Mesenchymal stem cell (in vitro differentiated cells and primary cell): Measurements from ENCODE around the gene ZNF654.

Experiments used
- DNase-seq: peaks from one replicate; pipeline ENCODE4 v3.0.0-alpha.2; 2013
- H2AFZ ChIP-seq: one replicate; pipeline ENCODE4 v1.6.1; 2013; ENCODE audit warnings: low read depth, mild to moderate bottlenecking, control low read depth, inconsistent platforms, low read length, moderate library complexity
- H2AK5ac ChIP-seq: 2 replicates; pipeline ENCODE4 v1.6.1; 2013; ENCODE audit warnings: low read length, moderate library complexity, mild to moderate bottlenecking, inconsistent platforms; ENCODE audit not compliant: severe bottlenecking
- H2BK120ac ChIP-seq: one replicate; pipeline ENCODE4 v1.6.1; 2013; ENCODE audit warnings: low read depth, mild to moderate bottlenecking, inconsistent platforms, low read length, moderate library complexity
- H2BK12ac ChIP-seq, 2 experiments: one replicate each; pipeline ENCODE4 v1.6.1; 2013; ENCODE audit warnings: inconsistent platforms in 2 of 2, low read length in 2 of 2, mild to moderate bottlenecking in 2 of 2, moderate library complexity in 2 of 2, control low read depth in 1 of 2
- H2BK15ac ChIP-seq: one replicate; pipeline ENCODE4 v1.6.1; 2013; ENCODE audit warnings: mild to moderate bottlenecking, low read depth, inconsistent platforms; ENCODE audit not compliant: poor library complexity, severe bottlenecking
- H2BK5ac ChIP-seq: 2 replicates; pipeline ENCODE4 v1.6.1; 2013; ENCODE audit warnings: low read depth, mild to moderate bottlenecking, low read length, control low read depth, inconsistent platforms; ENCODE audit not compliant: poor library complexity, severe bottlenecking
- H3K14ac ChIP-seq, 2 experiments: one replicate each; pipeline ENCODE4 v1.6.1; 2013; ENCODE audit warnings: inconsistent platforms in 2 of 2, low read length in 2 of 2, control low read depth in 1 of 2, mild to moderate bottlenecking in 1 of 2, moderate library complexity in 1 of 2
- H3K18ac ChIP-seq, 2 experiments: one replicate each; pipeline ENCODE4 v1.6.1; 2013; ENCODE audit warnings: inconsistent platforms in 2 of 2, low read length in 2 of 2, control low read depth in 1 of 2, low read depth in 1 of 2, mild to moderate bottlenecking in 1 of 2
- H3K23ac ChIP-seq, 2 experiments: one replicate each; pipeline ENCODE4 v1.6.1; 2013; ENCODE audit warnings: inconsistent platforms in 2 of 2, low read length in 2 of 2, mild to moderate bottlenecking in 2 of 2, moderate library complexity in 2 of 2, control low read depth in 1 of 2
- H3K27ac ChIP-seq: 2 replicates; pipeline ENCODE4 v1.5.1; 2013; ENCODE audit warnings: mild to moderate bottlenecking, moderate library complexity, low read length, control low read depth, inconsistent platforms; ENCODE audit not compliant: poor library complexity, severe bottlenecking
- H3K27me3 ChIP-seq, 2 experiments: 2 replicates each; pipeline versions ENCODE4 v1.6.1 to v1.7.0; 2013; ENCODE audit warnings: low read length in 2 of 2, mild to moderate bottlenecking in 2 of 2, moderate library complexity in 2 of 2, control low read depth in 1 of 2, inconsistent platforms in 1 of 2; ENCODE audit not compliant: control insufficient read depth in 1 of 2, insufficient read depth in 1 of 2
- H3K36me3 ChIP-seq, 2 experiments: 2 replicates each; pipeline versions ENCODE4 v1.6.1 to v1.7.0; 2013; ENCODE audit warnings: low read length in 2 of 2, control low read depth in 1 of 2, inconsistent platforms in 1 of 2, low read depth in 1 of 2, mild to moderate bottlenecking in 1 of 2; ENCODE audit not compliant: insufficient read depth in 2 of 2, control insufficient read depth in 1 of 2
- H3K4ac ChIP-seq, 2 experiments: one replicate each; pipeline ENCODE4 v1.6.1; 2013; ENCODE audit warnings: inconsistent platforms in 2 of 2, low read length in 2 of 2, mild to moderate bottlenecking in 2 of 2, moderate library complexity in 2 of 2, control low read depth in 1 of 2, low read depth in 1 of 2
- H3K4me1 ChIP-seq: 2 replicates; pipeline ENCODE4 v1.6.1; 2013; ENCODE audit warnings: low read depth, low read length, control low read depth; ENCODE audit not compliant: control insufficient read depth, insufficient read depth
- H3K4me2 ChIP-seq: 2 replicates; pipeline ENCODE4 v1.6.1; 2013; ENCODE audit warnings: low read length, mild to moderate bottlenecking, inconsistent platforms; ENCODE audit not compliant: poor library complexity, severe bottlenecking
- H3K4me3 ChIP-seq, 2 experiments: 2 replicates each; pipeline versions ENCODE4 v1.5.1 to v1.7.0; 2013; ENCODE audit warnings: low read length in 2 of 2, mild to moderate bottlenecking in 2 of 2, control low read depth in 1 of 2, low read depth in 1 of 2; ENCODE audit not compliant: insufficient read depth in 1 of 2
- H3K79me1 ChIP-seq: replicated peaks from 2 replicates; pipeline ENCODE4 v1.6.1; 2013; ENCODE audit warnings: mild to moderate bottlenecking, control low read depth, low read length, inconsistent platforms; ENCODE audit not compliant: poor library complexity, severe bottlenecking
- H3K9ac ChIP-seq: 2 replicates; pipeline ENCODE4 v1.7.0; 2013; ENCODE audit warnings: mild to moderate bottlenecking, low read length, moderate library complexity
- H3K9me3 ChIP-seq: 2 replicates; pipeline ENCODE4 v1.7.0; 2013; ENCODE audit warnings: mild to moderate bottlenecking, low read length; ENCODE audit not compliant: control insufficient read depth
- H4K8ac ChIP-seq: one replicate; pipeline ENCODE4 v1.6.1; 2013; ENCODE audit warnings: inconsistent platforms, mild to moderate bottlenecking, low read length, moderate library complexity
- H4K91ac ChIP-seq: one replicate; pipeline ENCODE4 v1.6.1; 2013; ENCODE audit warnings: mild to moderate bottlenecking, low read length, inconsistent platforms
- WGBS: methylation state at CpG from one replicate; pipeline ENCODE4 v1.1.7; 2013; ENCODE audit warnings: mixed read lengths; 5-methylcytosine and 5-hydroxymethylcytosine counted together

ZNF654 gene

GRCh38 chr3:88188436-88188835 is 129.4 kb downstream of the ZNF654 start:
- no peak overlapping the region for H2AK5ac ChIP-seq
- no peak overlapping the region for H3K18ac ChIP-seq
- H3K79me1 ChIP-seq = no peaks in the 10 kb centered on the region
- H3K4me3 ChIP-seq = peak overlapping the region in 1 of 2 experiments; percentile 49
- no peak overlapping the region for H4K91ac ChIP-seq
- H2AFZ ChIP-seq = no peak overlapping the region
- no peak overlapping the region for H2BK5ac ChIP-seq
- no peak overlapping the region for H3K14ac ChIP-seq
- H4K8ac ChIP-seq = no peak overlapping the region
- no peak overlapping the region for H3K9ac ChIP-seq
- H2BK12ac ChIP-seq = no peak overlapping the region
- no peak overlapping the region for H3K23ac ChIP-seq
- H3K4ac ChIP-seq = no peak overlapping the region
- H3K27ac ChIP-seq = no peak overlapping the region
- WGBS = 62% methylated on average over 3 of the region's 6 CpGs
- no peaks in the 10 kb centered on the region for H3K36me3 ChIP-seq
- H3K4me2 ChIP-seq = no peak overlapping the region
- H2BK15ac ChIP-seq = no peak overlapping the region
- no peak overlapping the region for H2BK120ac ChIP-seq
- peaks cover 2% of the 10 kb centered on the region for H3K4me1 ChIP-seq
- H3K9me3 ChIP-seq = no peaks in the 10 kb centered on the region
- DNase-seq = peak; percentile 27
- no peaks in the 10 kb centered on the region for H3K27me3 ChIP-seq

DNA sequence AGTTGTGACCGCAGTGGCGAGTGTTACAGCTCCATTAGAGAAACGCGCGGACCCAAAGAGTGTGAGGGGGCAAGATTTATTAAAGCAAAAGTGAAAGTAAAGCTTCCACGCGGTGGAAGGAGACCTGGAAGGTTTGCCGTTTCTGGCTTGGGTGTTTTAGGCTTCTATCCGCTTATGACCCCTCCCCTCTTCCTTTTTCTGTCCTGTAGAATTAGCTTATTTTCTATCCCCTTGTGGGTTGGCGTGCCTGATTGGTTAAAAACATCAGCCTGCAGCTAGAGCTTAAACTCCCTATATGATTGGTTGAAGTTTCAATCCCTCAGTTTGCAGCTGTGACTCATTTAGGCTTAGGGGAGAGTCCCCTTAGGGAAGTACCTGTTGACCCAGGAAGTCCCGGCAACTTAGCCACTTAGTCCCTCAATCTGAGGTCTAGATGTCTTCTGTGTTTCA is 130.3 kb downstream of the ZNF654 start:
- Histone ChIP-seq H3K9ac (no peak overlapping the region), H3K27ac (no peak overlapping the region), H3K14ac (no peak overlapping the region), H3K23ac (no peak overlapping the region), H3K27me3 (no peaks in the 10 kb centered on the region), H3K4ac (no peak overlapping the region), H3K4me3 (no peak overlapping the region), H4K8ac (no peak overlapping the region), H2BK12ac (no peak overlapping the region), H2BK120ac (no peak overlapping the region), H2BK5ac (no peak overlapping the region), H4K91ac (no peak overlapping the region), H3K9me3 (no peaks in the 10 kb centered on the region), H3K18ac (no peak overlapping the region), H3K4me1 (peaks cover 2% of the 10 kb centered on the region), H3K36me3 (no peaks in the 10 kb centered on the region), H2AK5ac (no peak overlapping the region), H2BK15ac (no peak overlapping the region), H3K79me1 (no peaks in the 10 kb centered on the region), H2AFZ (no peak overlapping the region), H3K4me2 (no peak overlapping the region)
- WGBS = 96% methylated on average over 11 of the region's 11 CpGs
- no peak for DNase-seq

DNA sequence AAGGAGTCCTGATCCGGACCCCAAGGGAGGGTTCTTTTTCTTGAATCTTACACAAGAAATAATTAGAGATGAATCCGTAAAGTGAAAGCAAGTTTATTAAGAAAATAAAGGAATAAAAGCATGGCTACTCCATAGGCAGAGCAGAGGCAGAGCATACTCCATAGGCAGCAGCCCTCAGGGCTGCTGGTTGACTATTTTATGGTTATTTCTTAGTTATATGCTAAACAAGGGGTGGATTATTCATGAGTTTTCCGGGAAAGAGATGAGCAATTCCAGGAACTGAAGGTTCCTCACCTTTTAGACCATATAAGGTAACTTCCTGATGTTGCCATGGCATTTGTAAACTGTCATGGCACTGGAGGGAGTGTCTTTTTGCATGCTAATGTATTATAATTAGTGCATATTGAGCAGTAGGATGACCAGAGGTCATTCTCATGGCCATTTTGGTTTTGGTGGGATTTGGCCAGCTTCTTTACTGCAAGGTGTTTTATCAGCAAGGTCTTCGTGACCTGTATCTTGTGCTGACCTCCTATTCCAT is 132.9 kb downstream of the ZNF654 start:
- no peaks in the 10 kb centered on the region for H3K36me3 ChIP-seq
- no peak overlapping the region for H2BK120ac ChIP-seq
- H2AFZ ChIP-seq = no peak overlapping the region
- no peak overlapping the region for H3K9ac ChIP-seq
- peaks cover 2% of the 10 kb centered on the region for H3K4me1 ChIP-seq
- H3K27ac ChIP-seq = no peak overlapping the region
- H2BK15ac ChIP-seq = no peak overlapping the region
- no peak overlapping the region for H3K4me2 ChIP-seq
- no peak overlapping the region for H3K23ac ChIP-seq
- no peaks in the 10 kb centered on the region for H3K27me3 ChIP-seq
- no peak overlapping the region for H4K8ac ChIP-seq
- H3K79me1 ChIP-seq = no peaks in the 10 kb centered on the region
- H3K18ac ChIP-seq = no peak overlapping the region
- H2BK5ac ChIP-seq = no peak overlapping the region
- H4K91ac ChIP-seq = no peak overlapping the region
- H3K9me3 ChIP-seq = no peaks in the 10 kb centered on the region
- DNase-seq = no peak
- no peak overlapping the region for H2AK5ac ChIP-seq
- no peak overlapping the region for H3K14ac ChIP-seq
- 52% methylated on average over 4 of the region's 4 CpGs for WGBS
- no peak overlapping the region for H3K4me3 ChIP-seq
- no peak overlapping the region for H3K4ac ChIP-seq
- H2BK12ac ChIP-seq = no peak overlapping the region

DNA sequence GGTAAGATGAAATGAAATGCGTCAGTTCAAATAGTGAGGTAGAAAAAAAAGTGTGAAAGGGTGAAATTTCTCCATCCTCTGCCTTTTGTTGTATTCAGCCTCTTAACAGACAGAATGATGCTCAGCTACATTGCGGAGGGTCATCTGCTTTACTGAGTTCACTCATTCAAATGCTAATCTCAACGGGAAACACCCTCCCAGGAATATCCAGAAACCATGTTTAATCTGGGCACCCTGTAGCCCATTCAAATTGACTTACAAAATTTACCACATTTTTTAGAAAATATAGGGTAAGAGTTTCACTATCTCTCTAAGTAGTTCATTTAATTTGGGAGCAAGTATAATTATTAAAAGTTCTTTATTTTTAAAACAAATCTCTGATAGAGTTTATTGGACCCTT is 133.6 kb downstream of the ZNF654 start:
- Histone ChIP-seq H3K18ac (no peak overlapping the region), H3K79me1 (no peaks in the 10 kb centered on the region), H3K4me3 (no peak overlapping the region), H3K4ac (no peak overlapping the region), H3K27ac (no peak overlapping the region), H3K9ac (no peak overlapping the region), H2BK5ac (no peak overlapping the region), H2AFZ (no peak overlapping the region), H2BK15ac (no peak overlapping the region), H3K4me2 (no peak overlapping the region), H4K8ac (no peak overlapping the region), H2BK12ac (no peak overlapping the region), H4K91ac (no peak overlapping the region), H3K27me3 (no peaks in the 10 kb centered on the region), H3K14ac (no peak overlapping the region), H3K36me3 (no peaks in the 10 kb centered on the region), H2BK120ac (no peak overlapping the region), H3K9me3 (no peaks in the 10 kb centered on the region), H3K23ac (no peak overlapping the region), H3K4me1 (peaks cover 2% of the 10 kb centered on the region), H2AK5ac (no peak overlapping the region)
- WGBS = 100% methylated on average over 1 of the region's 3 CpGs
- no peak for DNase-seq
